Measurements from ENCODE around the gene SGO2.
"Not testable (repeated sequence)": the region's sequence is repeated elsewhere in the genome, so short reads cannot be mapped to it uniquely, and the experiment has no call there.

Gene SGO2

GRCh38 chr2:200602584-200602983 is 76.6 kb downstream of the SGO2 start:
- in situ Hi-C loops (cut with HindIII; ENCODE audit: low pct_ligation_motif_present, low sequenced_read_pairs): no loop called here
- Histone ChIP-seq H3K36me3 (replicated peaks) (no peaks in the 10 kb centered on the region), H3K27ac (no peak overlapping the region), H3K4me3 (ENCODE audit: low read depth, low read length) (no peak overlapping the region), H3K27me3 (replicated peaks) (no peaks in the 10 kb centered on the region)
- no peak for DNase-seq
- no peak for TF ChIP-seq CTCF (IDR thresholded peaks at IDR 0.05; ENCODE audit: low read depth, low read length, missing control alignments)

- Histone ChIP-seq H3K4me3 (ENCODE audit: low read depth, low read length) (no peak overlapping the region), H3K36me3 (replicated peaks) (no peaks in the 10 kb centered on the region), H3K27ac (peak overlapping the region; percentile 65), H3K27me3 (replicated peaks) (no peaks in the 10 kb centered on the region)
- peak; percentile 31 for DNase-seq
- TF ChIP-seq CTCF (IDR thresholded peaks at IDR 0.05; ENCODE audit: low read depth, low read length, missing control alignments): no peak
- in situ Hi-C loops (cut with HindIII; ENCODE audit: low pct_ligation_motif_present, low sequenced_read_pairs): no loop called here
Observed at GRCh38 chr2:200603972-200604371, 78.0 kb downstream of the SGO2 start.

- Histone ChIP-seq H3K27me3 (replicated peaks) (no peaks in the 10 kb centered on the region), H3K4me3 (ENCODE audit: low read depth, low read length) (no peak overlapping the region), H3K36me3 (replicated peaks) (no peaks in the 10 kb centered on the region), H3K27ac (peak overlapping the region; percentile 65)
- TF ChIP-seq CTCF (IDR thresholded peaks at IDR 0.05; ENCODE audit: low read depth, low read length, missing control alignments): no peak
- in situ Hi-C loops (cut with HindIII; ENCODE audit: low pct_ligation_motif_present, low sequenced_read_pairs): no loop called here
- no peak for DNase-seq
Observed at GRCh38 chr2:200604571-200605255, 78.7 kb downstream of the SGO2 start.

- DNase-seq: no peak
- in situ Hi-C loops (cut with HindIII; ENCODE audit: low pct_ligation_motif_present, low sequenced_read_pairs): no loop called here
- no peak overlapping the region for H3K4me3 ChIP-seq (ENCODE audit: low read depth, low read length)
Observed at GRCh38 chr2:200608341-200609027, 82.5 kb downstream of the SGO2 start.

GRCh38 chr2:200609028-200609614 is 83.1 kb downstream of the SGO2 start:
- Histone ChIP-seq H3K27ac (peak overlapping the region; percentile 67), H3K36me3 (replicated peaks) (no peaks in the 10 kb centered on the region), H3K4me3 (ENCODE audit: low read depth, low read length) (no peak overlapping the region), H3K27me3 (replicated peaks) (no peaks in the 10 kb centered on the region)
- in situ Hi-C loops (cut with HindIII; ENCODE audit: low pct_ligation_motif_present, low sequenced_read_pairs): no loop called here
- TF ChIP-seq CTCF (IDR thresholded peaks at IDR 0.05; ENCODE audit: low read depth, low read length, missing control alignments): no peak
- DNase-seq: peak; percentile 87

More at GRCh38 chr2:200608341-200609027, 82.5 kb downstream of the SGO2 start:
- no peak for TF ChIP-seq CTCF (IDR thresholded peaks at IDR 0.05; ENCODE audit: low read depth, low read length, missing control alignments)
- Histone ChIP-seq H3K36me3 (replicated peaks) (no peaks in the 10 kb centered on the region), H3K27ac (peak overlapping the region; percentile 2), H3K27me3 (replicated peaks) (no peaks in the 10 kb centered on the region)

GRCh38 chr2:200610217-200610616 is 84.2 kb downstream of the SGO2 start:
- DNase-seq; H3K36me3 ChIP-seq (replicated peaks); H3K27ac ChIP-seq; in situ Hi-C loops (cut with HindIII; ENCODE audit: low pct_ligation_motif_present, low sequenced_read_pairs); H3K4me3 ChIP-seq (ENCODE audit: low read depth, low read length); H3K27me3 ChIP-seq (replicated peaks): not testable (repeated sequence)
